ENCODE measurements around the gene PHC3.

GRCh38 chr3:170132335-170132734, 49.2 kb downstream of the PHC3 start:
- TF ChIP-seq REST (IDR thresholded peaks at IDR 0.05; ENCODE audit: borderline replicate concordance) = no peak
- no peak for TF ChIP-seq EZH2 (IDR thresholded peaks at IDR 0.05; ENCODE audit: borderline replicate concordance, insufficient read depth, low read length, poor library complexity, severe bottlenecking)
- TF ChIP-seq CTCF (IDR thresholded peaks at IDR 0.05; ENCODE audit: poor library complexity, severe bottlenecking) = no peak
- TF ChIP-seq POLR2AphosphoS5 (IDR thresholded peaks at IDR 0.05) = no peak
- TF ChIP-seq TAF1 (IDR thresholded peaks at IDR 0.05; ENCODE audit: low read depth) = no peak
- TF ChIP-seq EP300 (conservative IDR thresholded peaks at IDR 0.05; ENCODE audit: poor library complexity, severe bottlenecking) = no peak

Data from neural cell (in vitro differentiated cells).